Lower leg skin (tissue), 4 donors: ENCODE data around the gene RABGAP1. TPM values are rescaled to one million over a fixed set of nuclear protein-coding genes. Genes with fewer than 3 reads are reported as not detected.
A peak's percentile ranks its signal among the peaks of the same experiment; 100 is the strongest.

Experiments
- DNase-seq, 2 donors: peaks; one replicate each; pipeline ENCODE4 v3.0.0-alpha.2; 2019; ENCODE audit warnings: low spot score in 2 of 2
- H3K4me3 ChIP-seq: fragments of 200-600 bp; sonication (generic); 2 replicates; pipeline ENCODE4 v1.5.1; 2017; ENCODE audit warnings: mild to moderate bottlenecking, low read depth; ENCODE audit not compliant: poor library complexity, severe bottlenecking
- POLR2A ChIP-seq, 2 donors: fragments of 450-650 bp; IDR thresholded peaks; one replicate each; pipeline ENCODE4 v1.6.1; 2016 to 2017; ENCODE audit warnings: antibody characterized with exemption in 2 of 2, mild to moderate bottlenecking in 1 of 2, moderate library complexity in 1 of 2
- WGBS, 2 donors: methylation state at CpG; one replicate each; pipeline ENCODE4 v1.1.5; 2018; 5-methylcytosine and 5-hydroxymethylcytosine counted together
- intact Hi-C: fragments of 100-400 bp; cut with DNase I; formaldehyde crosslinking; loops from one replicate; pipeline ENCODE4 v1.15.0; 2023; ENCODE audit warnings: low total_unique reads
- total RNA-seq, 4 donors: library from RNA; depleted of rRNA; stranded (reverse); fragments of >200 nt; gene quantifications; one replicate each; pipeline ENCODE4 v1.1.0, GENCODE V29; 2016
- TF ChIP-seq, protein P1 (sequence below), 3 donors: fragments of 450-650 bp; IDR thresholded peaks; one replicate each; pipeline ENCODE4 v1.5.1; 2016; ENCODE audit warnings: antibody characterized with exemption in 3 of 3, mild to moderate bottlenecking in 3 of 3, moderate library complexity in 2 of 3

Gene RABGAP1
- total RNA-seq, 4 donors from 2014 or later = 36.7 to 52.1 (median 45.4) TPM

GRCh38 chr9:122912671-122912963 lies 28.2 kb upstream of the RABGAP1 start:
- intact Hi-C loops = no loop called here
- TF ChIP-seq, protein P1, sequence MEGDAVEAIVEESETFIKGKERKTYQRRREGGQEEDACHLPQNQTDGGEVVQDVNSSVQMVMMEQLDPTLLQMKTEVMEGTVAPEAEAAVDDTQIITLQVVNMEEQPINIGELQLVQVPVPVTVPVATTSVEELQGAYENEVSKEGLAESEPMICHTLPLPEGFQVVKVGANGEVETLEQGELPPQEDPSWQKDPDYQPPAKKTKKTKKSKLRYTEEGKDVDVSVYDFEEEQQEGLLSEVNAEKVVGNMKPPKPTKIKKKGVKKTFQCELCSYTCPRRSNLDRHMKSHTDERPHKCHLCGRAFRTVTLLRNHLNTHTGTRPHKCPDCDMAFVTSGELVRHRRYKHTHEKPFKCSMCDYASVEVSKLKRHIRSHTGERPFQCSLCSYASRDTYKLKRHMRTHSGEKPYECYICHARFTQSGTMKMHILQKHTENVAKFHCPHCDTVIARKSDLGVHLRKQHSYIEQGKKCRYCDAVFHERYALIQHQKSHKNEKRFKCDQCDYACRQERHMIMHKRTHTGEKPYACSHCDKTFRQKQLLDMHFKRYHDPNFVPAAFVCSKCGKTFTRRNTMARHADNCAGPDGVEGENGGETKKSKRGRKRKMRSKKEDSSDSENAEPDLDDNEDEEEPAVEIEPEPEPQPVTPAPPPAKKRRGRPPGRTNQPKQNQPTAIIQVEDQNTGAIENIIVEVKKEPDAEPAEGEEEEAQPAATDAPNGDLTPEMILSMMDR (IDR thresholded peaks at IDR 0.05) = no peak
- TF ChIP-seq POLR2A (IDR thresholded peaks at IDR 0.05) = no peak
- no peak for DNase-seq
- WGBS, 2 donors = 3 to 7% methylated on average over 9 of the region's 9 CpGs
- peak overlapping the region; percentile 64 for H3K4me3 ChIP-seq

- intact Hi-C loops = no loop called here
- WGBS, 2 donors = 1% methylated on average over 35 of the region's 35 CpGs
- TF ChIP-seq POLR2A (IDR thresholded peaks at IDR 0.05) = no peak
- TF ChIP-seq, protein P1 (IDR thresholded peaks at IDR 0.05) = no peak
- H3K4me3 ChIP-seq = peak within 1 kb of the TSS; percentile 64
- peak; percentile 75 to 93 for DNase-seq
Measured at GRCh38 chr9:122912964-122913673, 27.7 kb upstream of the RABGAP1 start, which contains the start of gene ZBTB6. TSS of gene ZBTB6 (minus strand) at chr9:122913323. CDS start at chr9:122912072, 1,251 bp downstream.

DNA sequence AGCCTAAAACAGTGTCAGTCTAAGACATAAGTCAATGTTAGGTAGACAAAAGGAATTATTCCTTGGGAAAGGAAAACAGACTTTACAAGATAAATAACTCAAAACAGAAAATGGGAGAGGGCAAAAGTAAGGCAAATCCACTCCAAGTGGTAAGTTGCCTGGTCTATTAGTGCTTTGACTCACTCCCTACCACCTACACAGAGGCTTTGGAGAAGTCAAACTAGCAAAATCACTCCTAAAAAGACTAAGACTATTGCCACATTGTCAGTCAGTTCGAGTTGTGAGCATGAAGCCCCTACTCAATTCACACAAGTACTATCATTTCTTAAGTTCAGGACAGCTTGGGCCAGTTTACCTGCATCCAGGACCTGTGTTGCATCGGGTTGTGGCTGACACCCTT lies 22.5 kb upstream of the RABGAP1 start:
- no peak for DNase-seq
- 84 to 88% methylated on average over 2 of the region's 2 CpGs for WGBS, 2 donors
- H3K4me3 ChIP-seq = no peak overlapping the region
- intact Hi-C loops = no loop called here
- no peak for TF ChIP-seq POLR2A (IDR thresholded peaks at IDR 0.05)
- TF ChIP-seq, protein P1 (IDR thresholded peaks at IDR 0.05) = no peak

- no peak overlapping the region for H3K4me3 ChIP-seq
- intact Hi-C loops = no loop called here
- no peak for DNase-seq
Measured at GRCh38 chr9:122922713-122923112, 18.1 kb upstream of the RABGAP1 start.

GRCh38 chr9:122923947-122924346 lies 16.9 kb upstream of the RABGAP1 start:
- no peak for DNase-seq
- no peak overlapping the region for H3K4me3 ChIP-seq
- intact Hi-C loops = no loop called here
- no peak for TF ChIP-seq POLR2A (IDR thresholded peaks at IDR 0.05)
- 94 to 95% methylated on average over 3 of the region's 3 CpGs for WGBS, 2 donors

More at GRCh38 chr9:122922713-122923112, 18.1 kb upstream of the RABGAP1 start:
- no peak for TF ChIP-seq POLR2A (IDR thresholded peaks at IDR 0.05)
- TF ChIP-seq, protein P1 (IDR thresholded peaks at IDR 0.05) = no peak
- WGBS, 2 donors = 89 to 94% methylated on average over 8 of the region's 8 CpGs

- H3K4me3 ChIP-seq = no peak overlapping the region
- no peak for DNase-seq
- intact Hi-C loops = no loop called here
- no peak for TF ChIP-seq POLR2A (IDR thresholded peaks at IDR 0.05)
- TF ChIP-seq, protein P1 (IDR thresholded peaks at IDR 0.05) = no peak
- 76 to 88% methylated on average over 1 of the region's 1 CpG for WGBS, 2 donors
Measured at GRCh38 chr9:122929796-122930354, 10.9 kb upstream of the RABGAP1 start.
